ENCODE results near the gene SSH2. TPM values are rescaled to one million over a fixed set of nuclear protein-coding genes. Genes with fewer than 3 reads are reported as not detected.
A peak's percentile ranks its signal among the peaks of the same experiment; 100 is the strongest.

SSH2 gene
- total RNA-seq, 1 experiment from 2014 or later, result 22.9 TPM

- Mint-ChIP-seq H3K27me3 (ENCODE audit: unreplicated experiment) (no peaks in the 10 kb centered on the region), H3K9me3 (ENCODE audit: low read depth, unreplicated experiment) (peaks cover 9% of the 10 kb centered on the region), H3K4me3 (ENCODE audit: low read depth, unreplicated experiment) (no peak overlapping the region), H3K36me3 (ENCODE audit: insufficient read depth, unreplicated experiment) (no peaks in the 10 kb centered on the region), H3K27ac (ENCODE audit: unreplicated experiment) (peak overlapping the region; percentile 20), H3K4me1 (ENCODE audit: low read depth, unreplicated experiment) (no peaks in the 10 kb centered on the region)
- TF ChIP-seq CTCF (IDR thresholded peaks at IDR 0.05; ENCODE audit: unreplicated experiment), result no peak
- no peak for DNase-seq
- intact Hi-C loops (cut with micrococcal nuclease; ENCODE audit: unreplicated experiment), result loop anchor here (5.0 kb wide), 1 partner anchor 360 kb away; no protein-coding TSS in a partner anchor
- CTCF ChIA-PET, result interaction anchor here (0.7 to 1.2 kb wide), 3 partner anchors 47 to 169 kb away, joined by 3 to 4 read pairs (median 3); no protein-coding TSS in a partner anchor
- no TSS peak for BruUV-seq (replicated peaks)
Observed at GRCh38 chr17:29732613-29733012, 197.4 kb downstream of the SSH2 start.

- H3K4me1 Mint-ChIP-seq (ENCODE audit: low read depth, unreplicated experiment), result peaks cover under 1% of the 10 kb centered on the region
- no peak for TF ChIP-seq CTCF (IDR thresholded peaks at IDR 0.05; ENCODE audit: unreplicated experiment)
- H3K9me3 Mint-ChIP-seq (ENCODE audit: low read depth, unreplicated experiment), result peaks cover 10% of the 10 kb centered on the region
- H3K27ac Mint-ChIP-seq (ENCODE audit: unreplicated experiment), result no peak overlapping the region
- no peaks in the 10 kb centered on the region for H3K36me3 Mint-ChIP-seq (ENCODE audit: insufficient read depth, unreplicated experiment)
- intact Hi-C loops (cut with micrococcal nuclease; ENCODE audit: unreplicated experiment), result loop anchor here (5.0 kb wide), 1 partner anchor 360 kb away; no protein-coding TSS in a partner anchor
- DNase-seq, result no peak
- BruUV-seq (replicated peaks), result no TSS peak
- CTCF ChIA-PET, result interaction anchor here (0.6 to 1.2 kb wide), 3 partner anchors 47 to 372 kb away, joined by 3 to 7 read pairs (median 4); no protein-coding TSS in a partner anchor
- no peak overlapping the region for H3K4me3 Mint-ChIP-seq (ENCODE audit: low read depth, unreplicated experiment)
- H3K27me3 Mint-ChIP-seq (ENCODE audit: unreplicated experiment), result no peaks in the 10 kb centered on the region
Observed at GRCh38 chr17:29732209-29732608, 197.8 kb downstream of the SSH2 start.

GRCh38 chr17:29731589-29731929 lies 198.5 kb downstream of the SSH2 start:
- Mint-ChIP-seq H3K27ac (ENCODE audit: unreplicated experiment) (no peak overlapping the region), H3K36me3 (ENCODE audit: insufficient read depth, unreplicated experiment) (no peaks in the 10 kb centered on the region), H3K27me3 (ENCODE audit: unreplicated experiment) (no peaks in the 10 kb centered on the region), H3K9me3 (ENCODE audit: low read depth, unreplicated experiment) (peaks cover 10% of the 10 kb centered on the region), H3K4me1 (ENCODE audit: low read depth, unreplicated experiment) (peaks cover 7% of the 10 kb centered on the region), H3K4me3 (ENCODE audit: low read depth, unreplicated experiment) (no peak overlapping the region)
- intact Hi-C loops (cut with micrococcal nuclease; ENCODE audit: unreplicated experiment), result loop anchor here (5.0 kb wide), 1 partner anchor 361 kb away; no protein-coding TSS in a partner anchor
- no peak for TF ChIP-seq CTCF (IDR thresholded peaks at IDR 0.05; ENCODE audit: unreplicated experiment)
- no TSS peak for BruUV-seq (replicated peaks)
- CTCF ChIA-PET, result interaction anchor here (0.6 kb wide), 1 partner anchor 373 kb away, joined by 7 read pairs; no protein-coding TSS in a partner anchor
- no peak for DNase-seq

- TF ChIP-seq CTCF (IDR thresholded peaks at IDR 0.05; ENCODE audit: unreplicated experiment), result no peak
- no peak overlapping the region for H3K27ac Mint-ChIP-seq (ENCODE audit: unreplicated experiment)
- intact Hi-C loops (cut with micrococcal nuclease; ENCODE audit: unreplicated experiment), result no loop called here
- BruUV-seq (replicated peaks), result no TSS peak
- no peak overlapping the region for H3K4me3 Mint-ChIP-seq (ENCODE audit: low read depth, unreplicated experiment)
- no peaks in the 10 kb centered on the region for H3K27me3 Mint-ChIP-seq (ENCODE audit: unreplicated experiment)
- H3K36me3 Mint-ChIP-seq (ENCODE audit: insufficient read depth, unreplicated experiment), result no peaks in the 10 kb centered on the region
- CTCF ChIA-PET, result no interaction called here
- no peak for DNase-seq
- peaks cover 10% of the 10 kb centered on the region for H3K9me3 Mint-ChIP-seq (ENCODE audit: low read depth, unreplicated experiment)
- H3K4me1 Mint-ChIP-seq (ENCODE audit: low read depth, unreplicated experiment), result peaks cover 19% of the 10 kb centered on the region
Observed at GRCh38 chr17:29728490-29728889, 201.5 kb downstream of the SSH2 start.

Measured in Calu3 (cell line).